Measurements from ENCODE around the gene VIT. TPM values are rescaled to one million over a fixed set of nuclear protein-coding genes. Genes with fewer than 3 reads are reported as not detected.
A peak's percentile ranks its signal among the peaks of the same experiment; 100 is the strongest.
"Not testable (repeated sequence)": the region's sequence is repeated elsewhere in the genome, so short reads cannot be mapped to it uniquely, and the experiment has no call there.

Gene VIT
- total RNA-seq, 2 experiments from 2014 or later, result not detected

GRCh38 chr2:36680012-36680411 lies 16.5 kb upstream of the VIT start:
- Mint-ChIP-seq H3K36me3 (ENCODE audit: low read depth) (no peaks in the 10 kb centered on the region), H3K4me1 (ENCODE audit: low read depth) (peaks cover 14% of the 10 kb centered on the region), H3K27me3 (ENCODE audit: low read depth) (peaks cover 14% of the 10 kb centered on the region), H3K4me3 (no peak overlapping the region), H3K27ac (no peak overlapping the region), H3K9me3 (peaks cover 12% of the 10 kb centered on the region)
- CTCF ChIA-PET, result no interaction called here
- intact Hi-C loops (cut with micrococcal nuclease), result no loop called here
- no peak for DNase-seq

DNA sequence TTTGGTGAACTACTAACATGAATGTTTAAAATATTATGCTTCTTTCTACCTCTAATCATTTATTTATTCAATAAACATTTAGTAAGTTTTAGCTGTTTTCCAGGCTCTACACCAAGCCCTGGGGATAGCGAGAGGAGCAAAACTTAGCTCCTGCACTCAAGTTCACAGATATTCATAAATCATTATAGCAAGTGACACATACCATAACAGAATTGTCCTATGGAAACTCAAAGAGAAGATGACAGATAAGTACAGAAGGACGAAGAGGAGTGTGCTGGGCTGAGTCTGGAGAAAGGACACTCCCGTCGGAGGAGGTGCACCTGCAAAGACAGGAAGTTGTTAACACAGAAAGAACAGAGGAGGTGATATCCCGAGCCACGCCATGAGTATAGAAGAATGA lies 13.9 kb upstream of the VIT start:
- peaks cover 16% of the 10 kb centered on the region for H3K27me3 Mint-ChIP-seq (ENCODE audit: low read depth)
- DNase-seq, result no peak
- no peak overlapping the region for H3K27ac Mint-ChIP-seq
- intact Hi-C loops (cut with micrococcal nuclease), result no loop called here
- CTCF ChIA-PET, result no interaction called here
- no peaks in the 10 kb centered on the region for H3K36me3 Mint-ChIP-seq (ENCODE audit: low read depth)
- H3K4me1 Mint-ChIP-seq (ENCODE audit: low read depth), result peaks cover 5% of the 10 kb centered on the region
- H3K9me3 Mint-ChIP-seq, result peaks cover 12% of the 10 kb centered on the region
- H3K4me3 Mint-ChIP-seq, result no peak overlapping the region

GRCh38 chr2:36683002-36683401 lies 13.5 kb upstream of the VIT start:
- Mint-ChIP-seq H3K36me3 (ENCODE audit: low read depth) (no peaks in the 10 kb centered on the region), H3K27ac (no peak overlapping the region), H3K4me3 (no peak overlapping the region), H3K4me1 (ENCODE audit: low read depth) (peaks cover 1% of the 10 kb centered on the region), H3K27me3 (ENCODE audit: low read depth) (peaks cover 16% of the 10 kb centered on the region), H3K9me3 (peaks cover 8% of the 10 kb centered on the region)
- intact Hi-C loops (cut with micrococcal nuclease), result no loop called here
- no peak for DNase-seq
- CTCF ChIA-PET, result no interaction called here

- H3K27ac Mint-ChIP-seq; intact Hi-C loops (cut with micrococcal nuclease); H3K9me3 Mint-ChIP-seq; CTCF ChIA-PET; DNase-seq; H3K4me3 Mint-ChIP-seq; H3K36me3 Mint-ChIP-seq (ENCODE audit: low read depth); H3K4me1 Mint-ChIP-seq (ENCODE audit: low read depth); H3K27me3 Mint-ChIP-seq (ENCODE audit: low read depth): not testable (repeated sequence)
Observed at GRCh38 chr2:36688291-36688690, 8.2 kb upstream of the VIT start.

GRCh38 chr2:36689013-36689412 lies 7.5 kb upstream of the VIT start:
- H3K36me3 Mint-ChIP-seq (ENCODE audit: low read depth); intact Hi-C loops (cut with micrococcal nuclease); DNase-seq; H3K9me3 Mint-ChIP-seq; H3K27me3 Mint-ChIP-seq (ENCODE audit: low read depth); CTCF ChIA-PET; H3K27ac Mint-ChIP-seq; H3K4me1 Mint-ChIP-seq (ENCODE audit: low read depth): not testable (repeated sequence)
- peak overlapping the region; percentile 11 for H3K4me3 Mint-ChIP-seq

DNA sequence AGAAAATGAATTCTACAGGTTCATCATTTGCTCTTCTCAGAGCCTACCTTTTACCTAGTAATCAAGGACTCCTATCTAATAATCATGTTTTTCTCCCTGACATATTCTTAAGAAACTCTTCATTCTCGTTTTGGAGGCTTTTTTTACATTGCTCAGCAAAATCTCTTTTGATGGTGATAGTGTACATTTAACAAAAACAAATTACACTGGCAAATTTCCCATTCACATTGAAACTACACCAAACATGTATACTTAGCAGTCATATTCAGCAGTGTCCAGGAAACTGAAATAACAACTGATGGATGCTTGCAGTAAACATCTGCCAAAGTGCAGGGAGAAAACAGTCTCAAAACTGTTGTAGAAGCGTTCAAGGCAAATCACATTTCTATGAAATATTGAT lies 4.4 kb upstream of the VIT start:
- intact Hi-C loops (cut with micrococcal nuclease), result no loop called here
- CTCF ChIA-PET, result interaction anchor here (0.5 kb wide), 1 partner anchor 173 kb away, joined by 3 read pairs; no protein-coding TSS in a partner anchor

DNA sequence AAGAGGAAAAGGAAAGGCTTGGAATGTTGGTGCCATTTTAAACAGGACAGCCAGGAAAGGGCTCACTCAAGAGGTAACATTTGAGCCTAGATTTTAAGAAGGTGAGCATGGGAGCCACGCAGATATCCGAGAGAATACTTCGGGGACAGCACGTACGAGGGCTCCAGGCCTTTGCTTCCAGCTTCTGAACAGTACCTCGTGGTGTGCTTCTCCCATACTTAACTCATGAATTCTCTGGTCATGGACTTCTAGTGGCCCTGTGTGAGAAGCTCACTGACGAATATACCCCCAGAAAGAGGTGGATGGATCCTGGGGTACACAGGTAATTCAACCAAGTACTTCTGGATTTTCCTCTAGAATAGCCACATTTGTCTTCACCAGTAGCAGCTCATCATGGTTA lies 2.7 kb upstream of the VIT start:
- Mint-ChIP-seq H3K27ac (no peak overlapping the region), H3K4me1 (ENCODE audit: low read depth) (peaks cover 4% of the 10 kb centered on the region), H3K36me3 (ENCODE audit: low read depth) (no peaks in the 10 kb centered on the region), H3K4me3 (no peak overlapping the region), H3K27me3 (ENCODE audit: low read depth) (peaks cover 7% of the 10 kb centered on the region), H3K9me3 (no peaks in the 10 kb centered on the region)
- intact Hi-C loops (cut with micrococcal nuclease), result no loop called here
- no peak for DNase-seq
- CTCF ChIA-PET, result no interaction called here

More for the DNA sequence above, 4.4 kb upstream of the VIT start:
- Mint-ChIP-seq H3K27me3 (ENCODE audit: low read depth) (peaks cover 7% of the 10 kb centered on the region), H3K4me3 (no peak overlapping the region), H3K27ac (no peak overlapping the region), H3K36me3 (ENCODE audit: low read depth) (no peaks in the 10 kb centered on the region), H3K4me1 (ENCODE audit: low read depth) (peaks cover 4% of the 10 kb centered on the region), H3K9me3 (no peaks in the 10 kb centered on the region)
- no peak for DNase-seq

DNA sequence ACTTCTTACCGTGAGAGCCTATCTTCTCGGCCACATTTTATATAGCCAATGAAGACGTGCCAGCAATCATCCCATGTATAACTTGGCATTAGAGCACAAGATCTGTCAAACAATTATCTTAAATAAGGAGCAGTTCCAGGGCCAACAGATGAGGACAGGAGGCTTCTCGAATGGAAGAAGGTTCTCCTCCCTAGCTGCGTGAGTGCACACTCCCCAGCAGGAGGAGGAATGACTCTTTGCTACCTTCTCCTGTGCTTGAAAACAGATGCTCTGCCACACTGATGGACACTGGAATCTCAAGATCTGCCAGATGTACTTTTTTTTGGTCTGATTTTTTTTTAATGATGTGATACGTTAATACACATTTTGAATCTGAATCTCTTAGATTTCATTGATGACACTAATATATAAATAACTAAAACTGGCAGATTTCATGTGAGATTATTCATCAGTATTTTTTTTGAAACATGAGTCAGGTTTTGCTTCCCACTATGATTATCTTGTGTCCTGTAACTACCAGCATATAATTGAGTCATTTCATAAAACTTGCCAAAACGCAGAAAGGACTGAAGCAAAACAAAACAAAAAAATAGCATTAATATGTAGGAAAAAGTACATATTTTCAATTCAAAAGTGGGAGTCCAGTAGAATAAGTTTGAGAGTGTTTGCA lies 626 bp upstream of the VIT start:
- Mint-ChIP-seq H3K27me3 (ENCODE audit: low read depth) (peaks cover 5% of the 10 kb centered on the region), H3K27ac (no peak overlapping the region), H3K4me1 (ENCODE audit: low read depth) (no peaks in the 10 kb centered on the region), H3K4me3 (no peak overlapping the region), H3K9me3 (no peaks in the 10 kb centered on the region), H3K36me3 (ENCODE audit: low read depth) (no peaks in the 10 kb centered on the region)
- CTCF ChIA-PET, result interaction anchor here (0.6 to 0.7 kb wide), 2 partner anchors 26 to 233 kb away, joined by 3 read pairs; no protein-coding TSS in a partner anchor
- intact Hi-C loops (cut with micrococcal nuclease), result no loop called here
- no peak for DNase-seq

DNA sequence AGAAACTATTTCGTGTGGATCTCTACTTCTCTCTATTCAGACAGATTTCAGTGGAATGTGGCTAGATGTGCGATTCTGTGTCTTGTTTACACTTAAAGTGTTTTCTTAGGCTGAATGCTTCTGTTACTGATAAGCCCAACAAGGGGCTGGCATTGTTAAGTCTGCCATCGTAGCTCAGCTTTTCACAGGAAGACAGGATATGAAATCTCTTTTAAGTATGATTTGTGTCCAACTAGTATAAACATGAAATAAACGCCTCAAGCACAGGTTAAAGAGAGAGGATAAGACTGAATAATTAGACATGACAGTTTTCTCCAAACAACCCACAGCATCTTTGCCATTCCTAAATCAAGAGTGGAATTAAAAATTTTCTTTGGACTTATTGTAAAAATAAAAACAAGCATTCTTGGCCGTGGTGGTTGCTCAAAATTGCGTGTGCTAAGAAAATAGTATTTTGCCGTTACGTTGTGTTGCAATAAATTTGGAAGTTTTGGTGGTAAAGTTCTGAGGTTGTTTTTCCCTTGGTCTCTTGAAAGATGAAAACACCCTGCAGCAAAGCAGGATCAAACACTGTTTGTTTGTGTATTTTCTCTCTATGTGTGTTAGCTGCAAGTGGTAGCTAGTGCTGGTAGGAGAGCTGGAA lies 1.0 kb downstream of the VIT start:
- no peak overlapping the region for H3K27ac Mint-ChIP-seq
- no peak overlapping the region for H3K4me3 Mint-ChIP-seq
- intact Hi-C loops (cut with micrococcal nuclease), result no loop called here
- peaks cover 5% of the 10 kb centered on the region for H3K27me3 Mint-ChIP-seq (ENCODE audit: low read depth)
- DNase-seq, result no peak
- H3K9me3 Mint-ChIP-seq, result no peaks in the 10 kb centered on the region
- H3K36me3 Mint-ChIP-seq (ENCODE audit: low read depth), result no peaks in the 10 kb centered on the region
- no peaks in the 10 kb centered on the region for H3K4me1 Mint-ChIP-seq (ENCODE audit: low read depth)
- CTCF ChIA-PET, result no interaction called here

GRCh38 chr2:36698993-36699392 lies 2.5 kb downstream of the VIT start:
- Mint-ChIP-seq H3K4me3 (no peak overlapping the region), H3K27ac (no peak overlapping the region), H3K4me1 (ENCODE audit: low read depth) (no peaks in the 10 kb centered on the region), H3K9me3 (no peaks in the 10 kb centered on the region), H3K36me3 (ENCODE audit: low read depth) (no peaks in the 10 kb centered on the region), H3K27me3 (ENCODE audit: low read depth) (peaks cover 5% of the 10 kb centered on the region)
- intact Hi-C loops (cut with micrococcal nuclease), result no loop called here
- CTCF ChIA-PET, result interaction anchor here (0.7 kb wide), 1 partner anchor 789 kb away, joined by 3 read pairs; no protein-coding TSS in a partner anchor
- no peak for DNase-seq

DNA sequence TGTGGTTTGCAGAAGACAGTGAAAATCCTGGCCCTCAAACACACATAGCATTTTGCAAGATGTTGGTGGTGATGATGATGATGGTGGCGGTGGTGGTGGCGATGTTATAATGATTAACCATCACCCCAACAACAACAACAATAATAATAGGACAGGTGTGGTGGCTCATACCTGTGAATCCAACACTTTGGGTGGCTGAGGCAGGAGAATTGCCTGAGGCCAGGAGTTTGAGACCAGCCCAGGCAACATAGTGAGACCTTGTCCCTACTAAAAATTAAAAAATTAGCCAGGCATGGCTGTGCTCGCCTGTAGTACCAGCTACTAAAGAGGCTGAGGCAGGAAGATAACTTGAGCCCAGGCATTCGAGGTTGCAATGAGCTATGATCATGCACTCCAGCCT lies 3.8 kb downstream of the VIT start:
- Mint-ChIP-seq H3K4me1 (ENCODE audit: low read depth) (no peaks in the 10 kb centered on the region), H3K9me3 (no peaks in the 10 kb centered on the region), H3K36me3 (ENCODE audit: low read depth) (no peaks in the 10 kb centered on the region), H3K27me3 (ENCODE audit: low read depth) (peaks cover 5% of the 10 kb centered on the region), H3K4me3 (no peak overlapping the region), H3K27ac (no peak overlapping the region)
- DNase-seq, result no peak
- intact Hi-C loops (cut with micrococcal nuclease), result no loop called here
- CTCF ChIA-PET, result interaction anchor here (1.3 kb wide), 1 partner anchor 70 kb away, joined by 3 read pairs; no protein-coding TSS in a partner anchor

DNA sequence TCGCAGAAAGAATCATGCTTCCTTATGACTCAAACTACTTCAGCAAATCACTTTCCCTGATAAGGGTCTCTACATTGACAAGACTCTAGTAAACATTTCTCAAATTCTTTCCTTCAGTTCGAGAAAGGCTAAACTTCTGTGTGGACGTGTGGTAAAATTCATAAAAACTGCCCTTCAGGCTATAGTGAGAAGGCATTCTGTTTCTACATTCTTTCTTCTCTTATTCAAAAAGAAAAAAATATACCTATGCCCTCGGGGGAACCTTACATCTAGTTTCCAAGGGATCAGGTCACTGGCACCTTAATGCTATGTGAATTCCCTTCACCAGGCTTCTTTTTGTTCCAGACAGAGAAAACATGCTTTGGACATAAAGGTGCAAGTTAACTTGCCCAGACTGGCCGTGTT lies 4.9 kb downstream of the VIT start:
- no peak overlapping the region for H3K4me3 Mint-ChIP-seq
- H3K9me3 Mint-ChIP-seq, result no peaks in the 10 kb centered on the region
- H3K27me3 Mint-ChIP-seq (ENCODE audit: low read depth), result peaks cover 2% of the 10 kb centered on the region
- no peaks in the 10 kb centered on the region for H3K4me1 Mint-ChIP-seq (ENCODE audit: low read depth)
- CTCF ChIA-PET, result no interaction called here
- H3K36me3 Mint-ChIP-seq (ENCODE audit: low read depth), result no peaks in the 10 kb centered on the region
- H3K27ac Mint-ChIP-seq, result no peak overlapping the region
- DNase-seq, result no peak
- intact Hi-C loops (cut with micrococcal nuclease), result no loop called here

DNA sequence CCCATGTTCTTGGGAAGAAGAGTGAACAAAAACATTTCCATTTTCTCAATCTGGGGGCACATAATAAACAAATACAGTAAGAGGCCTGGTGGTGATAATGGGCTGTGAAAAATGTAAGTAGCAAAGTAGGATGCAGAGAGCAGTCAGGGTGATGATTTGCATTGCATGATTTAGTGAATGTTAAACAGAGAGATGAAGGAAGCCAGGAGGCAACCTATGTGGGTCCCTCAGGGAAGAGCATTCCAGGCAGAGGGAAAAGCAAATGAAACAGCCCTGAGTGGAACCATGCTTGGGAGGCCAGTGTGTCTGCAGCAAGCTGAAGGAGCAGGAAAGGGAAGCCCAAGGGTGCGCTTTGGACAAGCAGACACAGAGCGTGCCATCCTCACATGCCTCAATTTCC lies 5.4 kb downstream of the VIT start:
- CTCF ChIA-PET, result no interaction called here
- no peak overlapping the region for H3K27ac Mint-ChIP-seq
- no peaks in the 10 kb centered on the region for H3K4me1 Mint-ChIP-seq (ENCODE audit: low read depth)
- H3K4me3 Mint-ChIP-seq, result no peak overlapping the region
- peaks cover 2% of the 10 kb centered on the region for H3K27me3 Mint-ChIP-seq (ENCODE audit: low read depth)
- H3K9me3 Mint-ChIP-seq, result no peaks in the 10 kb centered on the region
- DNase-seq, result no peak
- no peaks in the 10 kb centered on the region for H3K36me3 Mint-ChIP-seq (ENCODE audit: low read depth)
- intact Hi-C loops (cut with micrococcal nuclease), result no loop called here

All from activated naive CD4-positive, alpha-beta T cell treated with anti-CD3 and anti-CD28 coated beads for 36 hours (primary cell).